ENCODE data around the gene GPR37.

DNA sequence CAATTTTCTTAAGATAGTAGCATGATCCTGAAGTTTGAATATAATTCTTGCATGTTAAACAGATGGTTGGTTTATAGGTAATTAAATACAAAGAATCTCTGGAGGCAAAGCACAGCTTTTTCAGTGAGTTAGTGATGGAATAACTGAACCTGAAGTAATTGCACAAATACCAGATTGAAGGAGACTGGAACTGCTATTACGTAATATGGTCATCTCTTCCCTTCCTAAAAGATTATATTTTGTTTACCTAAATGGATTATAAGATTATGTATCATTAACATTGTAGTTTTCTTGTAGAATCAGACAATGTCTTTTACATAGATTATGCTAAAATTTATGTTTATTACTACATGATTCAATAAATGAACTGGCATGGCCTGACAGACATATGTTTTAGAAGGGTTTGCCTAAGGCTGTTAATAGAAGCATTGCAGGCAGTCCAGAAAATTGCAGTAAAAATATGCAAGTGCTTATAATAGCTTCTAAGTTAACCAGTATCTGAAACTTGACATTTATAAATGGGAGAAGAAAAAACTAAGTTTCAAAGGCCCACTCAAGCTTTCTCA, 35.8 kb upstream of the GPR37 start:
- no peak for TF ChIP-seq RAD21 (conservative IDR thresholded peaks at IDR 0.05 in 1 of 2, IDR thresholded peaks at IDR 0.05 in 1 of 2)
- TF ChIP-seq, protein P1, sequence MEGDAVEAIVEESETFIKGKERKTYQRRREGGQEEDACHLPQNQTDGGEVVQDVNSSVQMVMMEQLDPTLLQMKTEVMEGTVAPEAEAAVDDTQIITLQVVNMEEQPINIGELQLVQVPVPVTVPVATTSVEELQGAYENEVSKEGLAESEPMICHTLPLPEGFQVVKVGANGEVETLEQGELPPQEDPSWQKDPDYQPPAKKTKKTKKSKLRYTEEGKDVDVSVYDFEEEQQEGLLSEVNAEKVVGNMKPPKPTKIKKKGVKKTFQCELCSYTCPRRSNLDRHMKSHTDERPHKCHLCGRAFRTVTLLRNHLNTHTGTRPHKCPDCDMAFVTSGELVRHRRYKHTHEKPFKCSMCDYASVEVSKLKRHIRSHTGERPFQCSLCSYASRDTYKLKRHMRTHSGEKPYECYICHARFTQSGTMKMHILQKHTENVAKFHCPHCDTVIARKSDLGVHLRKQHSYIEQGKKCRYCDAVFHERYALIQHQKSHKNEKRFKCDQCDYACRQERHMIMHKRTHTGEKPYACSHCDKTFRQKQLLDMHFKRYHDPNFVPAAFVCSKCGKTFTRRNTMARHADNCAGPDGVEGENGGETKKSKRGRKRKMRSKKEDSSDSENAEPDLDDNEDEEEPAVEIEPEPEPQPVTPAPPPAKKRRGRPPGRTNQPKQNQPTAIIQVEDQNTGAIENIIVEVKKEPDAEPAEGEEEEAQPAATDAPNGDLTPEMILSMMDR (IDR thresholded peaks at IDR 0.05), result no peak
- TF ChIP-seq MAZ (IDR thresholded peaks at IDR 0.05; ENCODE audit: borderline replicate concordance, low read depth, low read length), result no peak
